Stomach (tissue), 19 donors: Measurements from ENCODE around the gene CBY3. TPM values are rescaled to one million over a fixed set of nuclear protein-coding genes. Genes with fewer than 3 reads are reported as not detected.

Experiments used
- DNase-seq, 2 donors: peaks; one replicate each; pipeline versions ENCODE4 v3.0.0 to v3.0.0-alpha.2; 2013 to 2019
- H3K27ac ChIP-seq, 5 donors: fragments of 200-600 bp in 4 of 5; sonication (generic) in 4 of 5; one replicate each; pipeline ENCODE4 v1.5.1; 2013 to 2019; ENCODE audit warnings: mild to moderate bottlenecking in 1 of 5, moderate library complexity in 1 of 5
- H3K27me3 ChIP-seq, 3 donors: fragments of 200-600 bp; sonication (generic); one replicate each; pipeline ENCODE4 v1.5.1; 2017 to 2019; ENCODE audit warnings: mixed run types in 1 of 3
- H3K36me3 ChIP-seq, 4 donors: fragments of 200-600 bp; sonication (generic); 1 replicate in 3 of 4; 2 replicates in 1 of 4; pipeline ENCODE4 v1.5.1; 2016 to 2019
- H3K4me1 ChIP-seq, 4 donors: fragments of 200-600 bp; sonication (generic); one replicate each; pipeline ENCODE4 v1.5.1; 2016 to 2019
- H3K4me3 ChIP-seq, 4 donors: fragments of 200-600 bp; sonication (generic) in 3 of 4; one replicate each; pipeline ENCODE4 v1.5.1; 2016 to 2019; ENCODE audit warnings: mild to moderate bottlenecking in 1 of 4
- H3K9me3 ChIP-seq, 4 donors: fragments of 200-600 bp; sonication (generic); one replicate each; pipeline ENCODE4 v1.5.1; 2016 to 2019
- CTCF ChIP-seq, 7 experiments: fragments of 450-650 bp in 4 of 7; fragments of 200-600 bp in 3 of 7; sonication (generic) in 3 of 7; IDR thresholded peaks; one replicate each; pipeline ENCODE4 v1.5.1; 2016 to 2019; ENCODE audit warnings: antibody characterized with exemption in 7 of 7, control low read depth in 2 of 7, mild to moderate bottlenecking in 1 of 7
- EP300 ChIP-seq: sonication (generic); formaldehyde crosslinking; IDR thresholded peaks from one replicate; pipeline ENCODE4 v1.6.1; 2017; ENCODE audit warnings: antibody characterized with exemption
- POLR2A ChIP-seq, 4 donors: fragments of 450-650 bp; IDR thresholded peaks; one replicate each; pipeline ENCODE4 v1.6.1; 2016; ENCODE audit warnings: antibody characterized with exemption in 4 of 4, control low read depth in 2 of 4, mild to moderate bottlenecking in 1 of 4, moderate library complexity in 1 of 4
- POLR2AphosphoS5 ChIP-seq, 3 donors: sonication (generic); formaldehyde crosslinking; IDR thresholded peaks; one replicate each; pipeline ENCODE4 v1.6.1; 2016; ENCODE audit warnings: antibody characterized with exemption in 3 of 3
- WGBS, 5 donors: extraction: QIAGEN DNeasy Blood & Tissue Kit in 3 of 5; methylation state at CpG; one replicate each; pipeline versions ENCODE4 v1.1.5 to v1.1.7; 2013 to 2018; 5-methylcytosine and 5-hydroxymethylcytosine counted together
- intact Hi-C: fragments of 100-400 bp; cut with DNase I; formaldehyde crosslinking; loops from one replicate; pipeline ENCODE4 v1.15.1; 2023; ENCODE audit warnings: low total_unique reads
- long read RNA-seq, 10 donors: transcript quantifications; one replicate each; lab custom pipeline, GENCODE V29; 2026
- polyA plus RNA-seq, 3 donors: library from polyadenylated mRNA; stranded (reverse); fragments of 200-250 nt; gene quantifications; one replicate each; pipeline ENCODE4 v1.2.3, GENCODE V29; 2013
- total RNA-seq, 5 donors: library from RNA; depleted of rRNA; stranded (reverse); fragments of >200 nt; gene quantifications; one replicate each; pipeline versions ENCODE4 v1.1.0 to v1.2.3, GENCODE V29; 2014 to 2016
- donor health status: healthy with polysubstance abuse.
- donor health status: Bipolar disorder and iron deficiency.
- donor health status: healthy.

The CBY3 gene
- total RNA-seq (not detected), polyA plus RNA-seq (under 1 TPM in 1 of 3 donors, not detected in 2; 0.15 TPM)
- long read RNA-seq, donor 1: 0 reads
- long read RNA-seq, donor 2: 0 reads
- long read RNA-seq, donor 3: 0 reads
- long read RNA-seq, donor 4: 0 reads
- long read RNA-seq, donor 5: 0 reads
- long read RNA-seq, donor 6: 0 reads
- long read RNA-seq, donor 7: 0 reads
- long read RNA-seq, donor 8: 0 reads
- long read RNA-seq, donor 9: 0 reads
- long read RNA-seq, donor 10: 0 reads

DNA sequence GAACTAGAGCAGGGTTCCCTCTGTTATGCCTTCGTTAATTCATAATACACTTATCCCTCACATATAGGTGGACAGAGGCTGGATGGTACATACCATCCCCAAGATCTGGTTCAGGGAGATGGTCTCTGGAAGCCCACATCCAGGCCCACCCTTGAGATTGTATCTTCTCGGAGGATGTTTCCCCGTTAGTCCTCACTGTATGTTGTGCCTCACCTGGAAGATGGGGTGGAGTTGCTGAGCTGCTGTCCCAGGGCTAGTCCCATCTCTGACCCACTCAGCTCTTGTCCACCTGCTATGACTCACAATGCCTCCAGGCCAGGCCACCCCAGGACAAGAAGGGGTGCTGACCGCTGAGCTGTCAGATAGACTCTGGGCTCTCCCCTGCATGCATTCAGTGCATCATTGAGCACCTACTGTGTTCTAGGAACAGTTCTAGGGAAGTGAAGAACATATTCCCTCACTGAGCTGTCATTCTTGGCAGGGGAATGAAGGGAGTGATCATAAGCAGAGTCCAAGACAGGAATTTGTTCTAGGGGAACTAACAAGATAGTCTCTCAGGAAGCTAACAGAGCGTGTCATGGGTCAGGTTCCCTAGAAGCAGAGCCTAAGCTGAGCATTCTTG, at the start of gene CBY3:
CBY3 (minus strand) TSS at position 255 of the 622 bp plus-strand sequence; CDS start at position 139, 116 bp downstream.
- TF ChIP-seq POLR2AphosphoS5 (IDR thresholded peaks at IDR 0.05) (no peak), EP300 (no peak), POLR2A (IDR thresholded peaks at IDR 0.05) (no peak), CTCF (IDR thresholded peaks at IDR 0.05) (no peak)
- DNase-seq: no peak
- no peaks in the 10 kb centered on the region for H3K36me3 ChIP-seq
- H3K27me3 ChIP-seq: no peaks in the 10 kb centered on the region
- H3K4me1 ChIP-seq: peaks cover 25 to 49% (median 37%) of the 10 kb centered on the region in 4 donors
- no peaks in the 10 kb centered on the region for H3K9me3 ChIP-seq
- H3K4me3 ChIP-seq: no peak within 1 kb of the TSS
- intact Hi-C loops: no loop called here
- WGBS, 5 donors: 87 to 96% (median 92%) methylated on average over 5 of the region's 5 CpGs
- no peak within 1 kb of the TSS for H3K27ac ChIP-seq

DNA sequence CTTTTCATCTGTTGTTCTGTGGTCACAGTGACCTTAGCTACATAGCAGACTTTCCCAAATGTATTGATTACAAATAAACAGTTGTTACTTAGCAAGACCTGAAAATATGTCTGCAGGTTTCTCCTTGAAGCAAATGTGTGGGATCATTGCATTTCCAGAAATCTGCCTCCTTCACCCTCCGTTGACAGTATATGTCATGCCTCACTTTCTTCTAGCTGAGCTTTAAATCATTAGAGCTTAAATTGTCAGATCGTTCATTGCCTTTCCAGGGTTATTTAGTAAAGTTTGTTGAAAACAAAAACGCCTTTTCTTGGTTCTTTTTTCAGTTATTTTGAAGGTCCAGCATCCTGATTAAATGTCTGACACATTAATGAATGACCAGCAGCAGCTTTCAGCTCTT, 49.5 kb upstream of the CBY3 start:
- Histone ChIP-seq H3K27me3 (no peaks in the 10 kb centered on the region), H3K9me3 (no peaks in the 10 kb centered on the region), H3K36me3 (peaks cover 42 to 56% (median 55%) of the 10 kb centered on the region in 4 donors), H3K4me1 (peaks cover 21 to 32% (median 25%) of the 10 kb centered on the region in 4 donors), H3K27ac (no peak overlapping the region), H3K4me3 (no peak overlapping the region)
- no peak for TF ChIP-seq CTCF (IDR thresholded peaks at IDR 0.05)
- TF ChIP-seq POLR2A (IDR thresholded peaks at IDR 0.05): no peak
- TF ChIP-seq EP300: no peak
- TF ChIP-seq POLR2AphosphoS5 (IDR thresholded peaks at IDR 0.05): no peak
- intact Hi-C loops: no loop called here
- DNase-seq: no peak
- WGBS, 5 donors: 69 to 78% (median 71%) methylated on average over 3 of the region's 3 CpGs

- Histone ChIP-seq H3K9me3 (no peaks in the 10 kb centered on the region), H3K27ac (no peak overlapping the region), H3K4me3 (no peak overlapping the region), H3K4me1 (peaks cover 15 to 25% (median 19%) of the 10 kb centered on the region in 4 donors), H3K27me3 (no peaks in the 10 kb centered on the region), H3K36me3 (peaks cover 48 to 62% (median 61%) of the 10 kb centered on the region in 4 donors)
- intact Hi-C loops: no loop called here
- TF ChIP-seq POLR2AphosphoS5 (IDR thresholded peaks at IDR 0.05) (no peak), EP300 (no peak), CTCF (IDR thresholded peaks at IDR 0.05) (no peak), POLR2A (IDR thresholded peaks at IDR 0.05) (no peak)
- no peak for DNase-seq
- 70 to 85% (median 80%) methylated on average over 3 of the region's 3 CpGs for WGBS, 5 donors
These were observed 48.9 kb upstream of the CBY3 start for GRCh38 chr5:179729727-179730126.

DNA sequence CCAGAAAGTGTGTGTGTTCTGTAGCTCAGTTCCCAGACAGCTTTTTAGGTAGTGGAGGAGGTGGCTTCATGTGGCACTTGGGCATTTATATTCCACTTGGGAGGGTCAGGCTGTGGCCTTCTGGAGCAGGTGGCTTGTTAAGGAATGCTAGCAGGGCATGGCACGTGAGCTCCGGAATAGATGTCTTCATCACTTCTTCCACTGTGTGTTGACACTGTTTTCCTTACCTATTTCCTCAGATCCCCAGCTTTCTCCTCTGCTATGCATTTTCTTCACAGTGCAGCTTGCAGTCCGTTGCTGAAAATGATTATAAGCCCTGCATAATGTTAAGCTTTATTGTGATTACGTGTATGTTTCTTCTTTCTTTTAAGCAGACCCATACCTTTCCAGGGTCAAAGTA, 48.5 kb upstream of the CBY3 start:
- Histone ChIP-seq H3K27me3 (no peaks in the 10 kb centered on the region), H3K4me1 (peaks cover 10 to 21% (median 15%) of the 10 kb centered on the region in 4 donors), H3K4me3 (no peak overlapping the region), H3K27ac (no peak overlapping the region), H3K36me3 (peaks cover 52 to 66% (median 65%) of the 10 kb centered on the region in 4 donors), H3K9me3 (no peaks in the 10 kb centered on the region)
- 76 to 88% (median 80%) methylated on average over 4 of the region's 4 CpGs for WGBS, 5 donors
- TF ChIP-seq POLR2AphosphoS5 (IDR thresholded peaks at IDR 0.05) (no peak), POLR2A (IDR thresholded peaks at IDR 0.05) (no peak), CTCF (IDR thresholded peaks at IDR 0.05) (no peak), EP300 (no peak)
- no peak for DNase-seq
- intact Hi-C loops: no loop called here
